Right lobe of liver (tissue), 4 donors: ENCODE results near the gene MAP2K4.

ENCODE experiments used
- CTCF ChIP-seq, 4 donors: fragments of 200-600 bp in 3 of 4; fragments of 450-650 bp in 1 of 4; IDR thresholded peaks; one replicate each; pipeline versions ENCODE4 v1.5.1 to v1.8.0; 2016 to 2022; ENCODE audit warnings: antibody characterized with exemption in 4 of 4, mild to moderate bottlenecking in 2 of 4
- POLR2A ChIP-seq: fragments of 450-650 bp; IDR thresholded peaks from one replicate; pipeline ENCODE4 v1.6.1; 2017; ENCODE audit warnings: antibody characterized with exemption, mild to moderate bottlenecking
- donor health status: DM: no; HTN: no; CAD: no.
- donor health status: DM: no; HTN: no; CAD: no.
- donor health status: DM: no; HTN: yes; CAD: no.

GRCh38 chr17:11980813-11981212 is 39.9 kb upstream of the MAP2K4 start:
- peak in 2 of 4 donors; percentile 24 to 31 for TF ChIP-seq CTCF (IDR thresholded peaks at IDR 0.05)
- TF ChIP-seq POLR2A = no peak
